Chondrocyte (in vitro differentiated cells): ENCODE results near the gene RRM2. TPM values are rescaled to one million over a fixed set of nuclear protein-coding genes. Genes with fewer than 3 reads are reported as not detected.

Experiments
- DNase-seq: peaks from one replicate; pipeline ENCODE4 v3.0.0; 2021; ENCODE audit warnings: mixed read lengths, low spot score
- H3K27ac Mint-ChIP-seq: one replicate; pipeline ENCODE4 v1.8.0; 2021; ENCODE audit warnings: mild to moderate bottlenecking, moderate library complexity, mixed read lengths; ENCODE audit not compliant: unreplicated experiment
- H3K27me3 Mint-ChIP-seq: 2 replicates; pipeline ENCODE4 v1.8.0; 2021; ENCODE audit warnings: low read depth, mixed read lengths
- H3K36me3 Mint-ChIP-seq: 2 replicates; pipeline ENCODE4 v1.8.0; 2021; ENCODE audit warnings: low read depth, mixed read lengths
- H3K4me1 Mint-ChIP-seq: 2 replicates; pipeline ENCODE4 v1.8.0; 2021; ENCODE audit warnings: low read depth, mild to moderate bottlenecking, mixed read lengths
- H3K4me3 Mint-ChIP-seq: one replicate; pipeline ENCODE4 v1.8.0; 2021; ENCODE audit warnings: mild to moderate bottlenecking, moderate library complexity, mixed read lengths; ENCODE audit not compliant: unreplicated experiment
- H3K9me3 Mint-ChIP-seq: 2 replicates; pipeline ENCODE4 v1.8.0; 2021; ENCODE audit warnings: low read depth, mixed read lengths
- CTCF ChIP-seq: fragments of 200-600 bp; sonication (generic); IDR thresholded peaks from 2 replicates; pipeline ENCODE4 v1.5.0; 2021; ENCODE audit warnings: antibody characterized with exemption, mild to moderate bottlenecking, moderate library complexity
- total RNA-seq: library from RNA; stranded (reverse); gene quantifications from 3 replicates; pipeline ENCODE4 v1.2.1, GENCODE V29; 2021

RRM2 gene
- total RNA-seq, 1 donor from 2014 or later, result 25.7 TPM

- no peak overlapping the region for H3K4me3 Mint-ChIP-seq
- peaks cover 29% of the 10 kb centered on the region for H3K4me1 Mint-ChIP-seq
- H3K27ac Mint-ChIP-seq, result no peak overlapping the region
- no peaks in the 10 kb centered on the region for H3K9me3 Mint-ChIP-seq
- peaks cover 12% of the 10 kb centered on the region for H3K27me3 Mint-ChIP-seq
- no peak for DNase-seq
- no peak for TF ChIP-seq CTCF
- H3K36me3 Mint-ChIP-seq, result peaks cover 10% of the 10 kb centered on the region
Measured at GRCh38 chr2:10076988-10077527, 45.5 kb upstream of the RRM2 start.

DNA sequence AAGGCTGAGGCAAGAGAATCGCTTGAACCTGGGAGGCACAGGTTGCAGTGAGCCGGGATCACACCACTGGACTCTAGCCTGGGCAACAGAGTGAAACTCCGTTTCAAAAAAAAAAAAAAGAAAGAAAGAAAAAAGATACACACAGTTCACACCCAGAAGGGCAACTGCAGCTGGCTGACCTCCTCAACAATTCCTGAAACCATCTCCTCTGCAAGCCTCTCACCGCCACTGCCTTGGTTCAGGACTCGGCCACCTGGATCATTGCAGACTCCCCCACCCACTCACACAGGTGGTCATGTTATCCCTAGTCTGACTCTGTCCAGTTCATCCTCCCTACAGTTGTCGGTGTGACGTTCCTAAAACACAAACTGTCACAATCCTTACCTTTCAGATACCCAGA is 44.5 kb upstream of the RRM2 start:
- H3K4me3 Mint-ChIP-seq, result no peak overlapping the region
- peaks cover 12% of the 10 kb centered on the region for H3K27me3 Mint-ChIP-seq
- H3K36me3 Mint-ChIP-seq, result peaks cover 10% of the 10 kb centered on the region
- H3K27ac Mint-ChIP-seq, result no peak overlapping the region
- DNase-seq, result no peak
- TF ChIP-seq CTCF, result no peak
- peaks cover 28% of the 10 kb centered on the region for H3K4me1 Mint-ChIP-seq
- no peaks in the 10 kb centered on the region for H3K9me3 Mint-ChIP-seq

GRCh38 chr2:10078704-10079265 is 43.8 kb upstream of the RRM2 start:
- Mint-ChIP-seq H3K36me3 (peaks cover 10% of the 10 kb centered on the region), H3K4me1 (peaks cover 32% of the 10 kb centered on the region), H3K27me3 (peaks cover 16% of the 10 kb centered on the region), H3K4me3 (peak overlapping the region; percentile 75), H3K9me3 (no peaks in the 10 kb centered on the region), H3K27ac (peak overlapping the region; percentile 72)
- no peak for TF ChIP-seq CTCF
- no peak for DNase-seq

DNA sequence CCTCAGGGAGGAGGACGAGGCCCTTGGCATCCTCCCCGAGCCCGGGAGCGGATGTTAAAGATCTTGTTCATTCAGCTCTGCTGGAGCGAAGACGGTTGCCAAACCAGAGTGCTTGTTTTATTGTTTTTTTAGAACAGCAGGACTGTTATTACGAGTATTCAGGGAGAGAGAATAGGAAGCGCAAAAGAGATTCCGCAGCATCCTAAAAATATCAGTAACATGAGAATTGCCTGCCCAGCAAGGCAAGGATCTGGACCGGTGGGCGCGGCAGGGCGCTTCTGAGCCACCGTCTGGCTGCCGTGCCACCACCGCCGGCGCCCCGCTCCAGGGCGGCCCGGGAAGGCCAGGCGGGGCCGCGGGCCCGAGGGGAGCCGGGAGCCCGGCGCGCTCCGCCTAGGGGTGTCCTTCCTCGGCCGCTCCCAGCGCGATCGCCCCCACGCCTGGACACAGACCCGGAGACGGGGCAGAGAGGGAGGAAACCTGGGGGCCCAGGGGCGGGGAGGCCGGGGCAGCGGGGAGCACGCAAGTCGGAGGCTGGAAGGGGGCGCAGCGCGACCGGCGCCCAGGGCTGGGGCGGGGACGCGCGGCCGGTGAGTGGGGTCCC is 43.2 kb upstream of the RRM2 start:
- Mint-ChIP-seq H3K36me3 (peaks cover 10% of the 10 kb centered on the region), H3K4me1 (peaks cover 29% of the 10 kb centered on the region), H3K9me3 (no peaks in the 10 kb centered on the region), H3K27ac (peak overlapping the region; percentile 72), H3K27me3 (peaks cover 18% of the 10 kb centered on the region), H3K4me3 (peak overlapping the region; percentile 75)
- no peak for DNase-seq
- peak; percentile 47 for TF ChIP-seq CTCF

DNA sequence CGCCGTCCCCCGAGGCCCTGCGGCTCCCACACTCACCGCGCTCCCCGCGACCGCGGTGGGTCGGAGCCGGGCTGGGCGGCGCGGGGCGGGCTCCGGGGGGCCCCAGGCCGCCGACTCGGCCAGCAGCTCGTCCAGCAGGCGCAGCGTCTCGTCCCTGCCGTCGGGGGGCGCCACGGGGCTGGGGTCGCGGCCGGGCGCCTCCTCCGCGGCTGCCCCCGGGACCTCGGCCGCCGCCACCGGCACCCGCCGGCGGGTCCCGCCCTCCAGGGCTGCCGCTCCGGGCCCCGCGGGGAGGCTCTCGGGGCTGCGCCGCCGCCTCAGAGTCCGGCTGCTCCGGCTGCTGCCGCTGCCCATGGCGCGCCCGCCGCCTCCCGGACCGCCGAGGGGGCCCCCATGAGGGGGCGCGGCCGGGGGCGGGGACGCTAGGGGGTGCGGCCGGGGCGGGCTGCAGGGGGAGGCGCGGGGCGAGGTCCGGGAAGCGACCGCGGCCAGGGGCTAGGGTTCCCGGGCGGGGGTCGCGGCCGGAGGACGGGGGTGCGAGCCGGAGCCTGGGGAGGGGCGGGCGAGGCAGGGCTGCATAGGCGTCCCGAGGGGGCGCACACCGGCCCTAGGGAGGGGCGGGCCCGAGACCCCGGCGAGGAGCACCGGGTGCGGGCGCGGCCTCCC is 42.5 kb upstream of the RRM2 start, which contains the start of gene CYS1:
TSS of gene CYS1 (minus strand) at position 542 of the 666 bp plus-strand sequence. CDS start at position 354, 188 bp downstream.
- no peaks in the 10 kb centered on the region for H3K9me3 Mint-ChIP-seq
- H3K4me3 Mint-ChIP-seq, result peak within 1 kb of the TSS; percentile 75
- H3K27ac Mint-ChIP-seq, result peak within 1 kb of the TSS; percentile 72
- H3K4me1 Mint-ChIP-seq, result peaks cover 29% of the 10 kb centered on the region
- peak; percentile 32 for TF ChIP-seq CTCF
- no peak for DNase-seq
- H3K36me3 Mint-ChIP-seq, result peaks cover 9% of the 10 kb centered on the region
- peaks cover 20% of the 10 kb centered on the region for H3K27me3 Mint-ChIP-seq
